NCI-H1694 treated with DMSO at 0.1 percent for 48 hours (cell line): ENCODE data around the gene PHTF2.
"Not testable (repeated sequence)": the region's sequence is repeated elsewhere in the genome, so short reads cannot be mapped to it uniquely, and the experiment has no call there.

Experiments
- DNase-seq: peaks from one replicate; lab custom pipeline; 2025; lab: John Stamatoyannopoulos, UW

PHTF2 gene

GRCh38 chr7:77830649-77831355 lies 32.2 kb downstream of the PHTF2 start:
- DNase-seq, result no peak

- DNase-seq, result no peak
Observed at GRCh38 chr7:77831481-77831880, 32.9 kb downstream of the PHTF2 start.

DNA sequence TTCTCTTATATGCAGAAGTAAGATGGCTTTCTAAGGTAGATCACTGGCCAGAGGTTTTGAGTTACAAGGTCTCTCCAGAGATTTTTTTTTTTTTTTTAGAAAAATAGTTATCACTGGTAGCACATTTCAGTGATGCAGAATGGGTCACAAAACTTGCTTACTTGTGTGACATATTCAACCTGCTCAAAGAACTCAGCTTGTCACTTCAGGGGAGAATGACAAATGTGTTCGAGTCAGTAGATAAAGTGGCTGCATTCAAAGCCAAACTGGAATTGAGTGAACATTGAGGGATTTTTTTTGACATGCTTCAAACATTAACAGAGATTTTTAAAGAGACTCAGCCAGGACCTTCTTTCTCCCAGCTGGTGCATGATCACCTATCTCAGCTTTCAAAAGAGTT lies 33.4 kb downstream of the PHTF2 start:
- no peak for DNase-seq

DNA sequence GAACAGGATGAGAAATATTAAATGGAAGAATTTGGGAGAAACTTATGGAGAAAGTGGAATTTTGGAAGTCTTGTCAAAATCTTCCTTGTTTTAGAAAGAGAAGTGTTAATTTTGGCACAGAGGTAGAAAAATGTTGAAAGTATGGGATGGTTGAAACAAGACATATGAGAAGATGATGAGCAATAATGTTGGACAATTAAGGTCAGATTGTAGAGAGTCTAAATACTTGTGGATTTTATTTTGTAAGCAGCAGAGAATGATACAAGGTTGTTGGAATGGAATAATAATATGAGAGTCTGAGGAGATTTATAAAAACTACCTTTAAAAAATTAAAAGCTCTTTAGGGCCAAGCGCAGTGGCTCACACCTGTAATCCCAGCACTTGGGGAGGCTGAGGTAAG lies 34.6 kb downstream of the PHTF2 start:
- no peak for DNase-seq

DNA sequence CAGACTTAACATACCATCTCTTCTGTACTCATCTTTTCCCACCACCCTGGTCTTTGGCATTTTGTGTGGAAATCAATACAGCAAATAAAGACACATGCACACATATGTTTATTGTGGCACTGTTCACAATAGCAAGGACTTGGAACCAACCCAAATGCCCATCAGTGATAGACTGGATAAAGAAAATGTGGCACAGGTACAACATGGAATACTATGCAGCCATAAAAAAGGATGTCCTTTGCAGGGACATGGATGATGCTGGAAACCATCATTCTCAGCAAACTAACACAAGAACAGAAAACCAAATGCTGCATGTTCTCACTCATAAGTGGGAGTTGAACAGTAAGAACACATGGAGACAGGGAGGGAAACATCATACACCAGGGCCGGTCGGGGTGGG lies 37.9 kb downstream of the PHTF2 start:
- not testable (repeated sequence) for DNase-seq

DNA sequence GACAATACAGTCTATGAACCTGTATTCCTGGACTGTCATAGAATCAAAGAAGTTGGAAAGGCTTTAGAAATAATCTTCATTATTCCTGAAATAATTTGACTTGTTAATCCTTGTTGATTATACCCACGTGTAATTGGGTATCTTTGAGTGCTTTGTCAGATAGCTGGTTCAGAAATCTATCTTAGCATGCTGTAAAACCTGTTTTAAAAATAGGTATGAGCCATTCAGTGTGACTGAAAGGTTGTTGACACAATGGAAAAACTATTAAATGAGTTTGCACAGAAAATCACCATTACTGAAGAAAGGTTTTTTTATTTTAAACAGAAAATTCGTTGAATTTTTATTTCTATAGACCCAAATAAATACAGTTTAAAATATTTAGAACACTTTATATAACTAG lies 38.7 kb downstream of the PHTF2 start:
- no peak for DNase-seq

GRCh38 chr7:77837966-77838365 lies 39.4 kb downstream of the PHTF2 start:
- no peak for DNase-seq

- DNase-seq, result no peak
Observed at GRCh38 chr7:77838929-77839491, 40.4 kb downstream of the PHTF2 start.

- DNase-seq, result no peak
Observed at GRCh38 chr7:77839919-77840318, 41.3 kb downstream of the PHTF2 start.

GRCh38 chr7:77843194-77843593 lies 44.6 kb downstream of the PHTF2 start:
- no peak for DNase-seq

- no peak for DNase-seq
Observed at GRCh38 chr7:77846317-77847092, 47.9 kb downstream of the PHTF2 start.

GRCh38 chr7:77855371-77856083 lies 57.0 kb downstream of the PHTF2 start:
- DNase-seq, result no peak

DNA sequence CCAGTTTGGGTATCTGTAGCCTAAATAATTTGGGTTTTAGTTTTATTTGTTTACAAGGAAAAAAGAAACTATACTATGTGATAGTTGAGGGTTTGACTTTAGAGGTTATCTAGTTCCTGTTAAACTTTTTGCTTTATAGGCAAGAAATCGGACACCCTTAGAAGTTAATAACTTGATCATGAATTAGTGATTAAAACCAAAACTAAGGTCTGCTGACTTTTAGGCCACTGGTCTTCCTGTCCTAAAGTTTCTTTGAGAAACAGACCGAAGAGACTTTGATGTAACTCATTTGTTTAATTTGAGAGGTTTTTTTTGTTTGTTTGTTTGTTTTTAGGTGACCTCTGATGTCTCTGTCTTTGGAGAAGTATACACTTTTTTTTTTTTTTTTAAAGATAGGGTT lies 59.7 kb downstream of the PHTF2 start:
- no peak for DNase-seq

GRCh38 chr7:77859343-77859742 lies 60.8 kb downstream of the PHTF2 start:
- no peak for DNase-seq

DNA sequence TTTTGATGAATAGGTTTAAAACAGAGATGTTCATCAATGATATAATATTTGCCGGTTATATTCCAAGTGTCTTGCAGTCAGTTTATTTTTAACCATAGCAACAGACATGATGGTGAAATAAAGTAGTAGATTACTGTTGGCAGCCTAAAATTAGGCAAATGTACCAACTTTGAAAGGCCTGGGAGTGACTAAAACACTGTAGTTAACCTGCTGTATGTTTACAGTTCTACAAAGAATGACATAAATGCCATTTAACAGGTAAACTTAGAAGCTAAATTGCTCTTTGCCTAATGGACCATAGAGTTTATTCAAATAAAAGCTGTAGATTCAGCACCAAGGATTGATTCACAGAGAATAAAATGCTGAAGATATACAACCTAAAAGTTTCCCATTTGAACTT lies 64.1 kb downstream of the PHTF2 start:
- no peak for DNase-seq

DNA sequence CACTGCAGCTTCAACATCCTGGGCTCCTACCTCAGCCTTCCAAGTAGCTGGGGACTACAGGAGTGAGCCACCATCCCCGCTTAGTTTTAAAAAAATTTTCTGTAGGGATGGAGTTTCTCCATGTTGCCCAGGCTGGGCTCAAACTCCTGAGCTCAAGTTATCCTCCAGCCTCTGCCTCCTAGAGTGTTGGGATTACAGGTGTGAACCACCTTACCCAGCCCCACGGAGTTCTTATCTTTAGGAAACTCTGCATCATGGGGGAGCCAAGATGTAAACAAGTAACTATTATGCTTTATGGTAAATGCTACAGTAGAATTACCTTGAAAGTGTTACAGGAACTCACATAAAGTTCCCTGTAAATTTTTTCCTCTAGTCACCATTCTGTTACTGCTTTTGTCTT lies 65.3 kb downstream of the PHTF2 start:
- DNase-seq, result no peak

DNA sequence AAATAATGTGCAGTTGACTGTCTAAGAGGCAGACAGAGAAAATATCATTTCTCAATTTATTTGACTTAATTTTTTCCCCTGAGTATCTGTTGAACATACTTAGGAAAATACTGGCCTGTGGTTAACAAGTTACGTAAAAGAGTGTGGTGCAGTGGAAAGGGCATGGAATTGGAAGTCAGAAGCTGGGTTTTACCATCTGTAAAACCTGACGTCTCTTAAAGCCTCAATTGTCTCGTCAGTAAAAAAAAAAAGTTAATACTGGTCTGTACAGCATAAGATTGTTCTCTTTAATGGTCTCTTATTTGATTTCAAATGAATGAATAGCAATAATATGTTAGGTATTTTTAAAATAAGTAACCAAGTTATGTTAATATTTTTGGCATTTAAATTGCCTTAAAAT lies 67.8 kb downstream of the PHTF2 start:
- no peak for DNase-seq

GRCh38 chr7:77866786-77867536 lies 68.4 kb downstream of the PHTF2 start:
- DNase-seq, result no peak

DNA sequence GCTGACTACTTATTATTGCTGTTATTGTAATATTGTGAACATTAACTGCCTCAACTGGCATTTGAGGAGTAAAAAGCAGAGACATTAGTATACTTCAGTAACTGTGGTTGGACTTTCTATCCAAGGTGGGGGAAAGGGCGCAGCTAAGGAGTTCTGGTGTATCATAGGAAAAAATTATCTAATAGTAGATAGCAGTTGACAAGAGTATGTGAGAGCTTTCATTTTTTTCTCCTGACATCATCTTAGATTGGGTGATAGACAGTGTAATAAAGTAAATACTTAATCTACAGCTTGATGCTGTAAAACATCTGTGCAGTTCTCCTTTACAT lies 68.9 kb downstream of the PHTF2 start:
- DNase-seq, result no peak

DNA sequence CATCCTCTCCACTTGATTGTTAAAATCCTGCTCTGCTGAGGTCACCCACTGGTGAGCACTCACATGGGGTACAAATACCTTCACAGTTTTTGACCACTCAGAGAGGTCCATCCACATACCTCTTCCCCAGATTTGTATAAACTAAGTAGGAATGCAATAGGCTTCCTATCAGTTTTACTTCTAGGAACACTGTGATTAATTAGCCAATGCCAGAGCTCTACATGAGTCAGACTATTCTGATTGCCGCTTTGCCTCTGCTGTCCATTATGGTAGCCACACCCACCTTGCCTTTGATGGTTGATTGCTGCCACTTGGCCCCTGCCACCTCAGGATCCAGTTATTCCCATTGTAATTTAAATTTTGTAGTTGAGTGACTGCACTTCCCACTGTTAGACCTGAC lies 73.7 kb downstream of the PHTF2 start:
- DNase-seq, result not testable (repeated sequence)

DNA sequence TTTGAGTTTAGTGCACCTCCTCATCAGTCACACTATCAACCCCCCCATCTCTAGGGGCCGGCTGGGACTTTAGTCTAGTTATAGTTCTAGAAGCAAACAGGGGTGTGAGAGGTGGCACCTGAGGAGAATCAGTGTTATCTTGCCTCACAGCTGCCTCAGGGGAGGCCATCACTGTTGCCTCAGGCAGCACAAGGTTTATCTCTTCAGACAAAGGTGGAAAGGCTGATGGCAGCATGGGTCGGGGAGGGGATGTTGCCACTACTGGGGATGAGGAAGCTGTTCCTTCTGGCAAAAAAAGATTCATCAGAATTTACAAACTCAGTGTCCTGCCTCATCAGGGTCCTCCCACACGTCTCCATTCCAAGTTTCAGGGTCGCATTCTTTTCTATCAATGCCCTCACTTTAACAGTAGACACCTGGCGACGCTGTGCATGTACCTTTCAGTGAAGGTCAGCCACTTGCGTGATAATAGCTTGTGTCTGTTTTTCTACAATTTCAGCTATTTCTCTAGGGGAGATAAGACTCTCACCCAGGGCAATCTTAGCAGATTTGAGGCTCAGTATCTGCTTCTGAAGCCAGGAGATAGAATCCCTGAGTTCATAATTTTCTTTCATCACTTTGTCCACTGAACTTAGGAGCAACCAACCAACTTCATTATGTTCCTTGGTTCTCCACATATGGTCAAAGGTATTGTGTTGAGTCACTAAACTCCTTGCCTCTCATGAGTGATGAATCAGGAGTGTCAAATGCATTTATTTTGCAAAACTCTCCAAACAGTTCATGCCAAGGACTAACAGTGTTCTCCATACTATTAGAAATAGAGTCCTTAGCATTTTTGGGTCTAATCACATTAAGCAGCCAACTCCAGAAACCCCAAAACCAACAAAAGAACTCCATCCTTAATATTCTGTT lies 75.1 kb downstream of the PHTF2 start:
- not testable (repeated sequence) for DNase-seq
